Effector CD8-positive, alpha-beta T cell (primary cell): ENCODE measurements around the gene SH3BP1.

Experiments used
- DNase-seq: peaks from one replicate; lab custom pipeline; 2025; lab: John Stamatoyannopoulos, UW

SH3BP1 gene

DNA sequence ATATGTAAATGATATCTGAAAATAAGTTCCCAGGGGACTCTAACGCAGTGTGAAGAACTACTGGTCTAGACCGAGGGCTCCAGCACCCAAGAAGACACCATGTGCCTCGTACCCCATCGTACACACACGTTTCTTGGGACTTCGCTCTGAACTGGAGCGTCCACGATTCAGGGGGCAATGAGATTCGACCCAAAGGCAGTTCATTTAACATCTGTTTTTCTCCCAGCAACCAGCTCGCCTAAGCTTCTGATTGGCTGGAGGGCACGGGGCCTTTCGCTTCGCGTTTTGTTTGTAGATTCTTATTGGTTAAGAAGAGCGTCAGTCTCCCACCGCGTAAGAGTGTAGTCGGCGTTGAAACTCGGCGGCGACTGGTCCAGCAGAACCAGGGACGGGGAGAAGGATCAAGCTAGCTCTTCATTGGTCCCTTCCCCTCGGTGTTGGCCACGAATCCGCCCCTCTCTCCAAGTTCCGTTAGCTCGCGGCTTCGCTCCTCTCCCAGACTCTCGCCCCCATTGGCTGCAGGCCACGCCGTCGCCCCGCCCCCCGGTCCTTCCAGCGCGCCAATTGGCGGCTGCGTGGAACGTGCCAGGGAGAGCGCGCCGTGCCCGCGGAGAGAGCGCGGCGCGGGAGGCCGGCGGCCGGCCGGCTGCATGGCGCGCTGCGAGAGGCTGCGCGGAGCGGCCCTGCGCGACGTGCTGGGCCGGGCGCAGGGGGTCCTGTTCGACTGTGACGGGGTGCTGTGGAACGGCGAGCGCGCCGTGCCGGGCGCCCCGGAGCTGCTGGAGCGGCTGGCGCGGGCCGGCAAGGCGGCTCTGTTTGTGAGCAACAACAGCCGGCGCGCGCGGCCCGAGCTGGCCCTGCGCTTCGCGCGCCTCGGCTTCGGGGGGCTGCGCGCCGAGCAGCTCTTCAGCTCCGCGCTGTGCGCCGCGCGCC, 18.9 kb downstream of the SH3BP1 start, which contains the start of gene PDXP:
TSS of gene PDXP (plus strand) at position 591 of the 933 bp plus-strand sequence. CDS start at position 651, 60 bp downstream.
- peak; percentile 97 for DNase-seq

DNA sequence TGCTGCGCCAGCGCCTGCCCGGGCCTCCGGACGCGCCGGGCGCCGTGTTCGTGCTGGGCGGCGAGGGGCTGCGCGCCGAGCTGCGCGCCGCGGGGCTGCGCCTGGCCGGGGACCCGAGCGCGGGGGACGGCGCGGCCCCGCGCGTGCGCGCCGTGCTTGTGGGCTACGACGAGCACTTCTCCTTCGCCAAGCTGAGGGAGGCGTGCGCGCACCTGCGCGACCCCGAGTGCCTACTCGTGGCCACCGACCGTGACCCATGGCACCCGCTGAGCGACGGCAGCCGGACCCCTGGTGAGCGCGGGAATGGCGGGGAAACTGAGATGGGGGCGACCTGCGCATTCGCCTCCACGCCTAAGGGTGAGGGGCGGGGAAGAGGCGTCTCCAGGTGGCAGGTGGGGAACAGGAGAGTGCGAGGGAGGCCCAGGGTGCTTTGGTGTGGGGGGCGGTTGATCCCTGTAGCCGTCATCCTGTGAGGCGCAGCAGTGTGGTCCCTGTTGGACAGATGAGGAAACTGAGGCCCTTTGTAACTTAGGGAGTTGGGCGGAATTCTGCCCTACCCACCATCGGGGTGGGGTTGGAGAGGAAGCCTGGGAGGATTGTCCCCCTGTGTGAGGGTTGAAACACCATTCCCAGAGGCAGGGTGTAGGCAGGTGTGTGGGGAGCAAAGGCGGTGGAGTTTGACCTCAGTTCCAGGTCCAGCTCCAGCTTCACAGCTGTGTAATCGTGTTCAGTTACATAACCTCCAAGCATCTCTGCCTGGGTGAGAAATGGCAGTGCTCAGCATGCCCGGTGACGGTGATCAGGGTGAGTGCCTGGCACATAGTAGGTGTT, 19.8 kb downstream of the SH3BP1 start:
- no peak for DNase-seq

DNA sequence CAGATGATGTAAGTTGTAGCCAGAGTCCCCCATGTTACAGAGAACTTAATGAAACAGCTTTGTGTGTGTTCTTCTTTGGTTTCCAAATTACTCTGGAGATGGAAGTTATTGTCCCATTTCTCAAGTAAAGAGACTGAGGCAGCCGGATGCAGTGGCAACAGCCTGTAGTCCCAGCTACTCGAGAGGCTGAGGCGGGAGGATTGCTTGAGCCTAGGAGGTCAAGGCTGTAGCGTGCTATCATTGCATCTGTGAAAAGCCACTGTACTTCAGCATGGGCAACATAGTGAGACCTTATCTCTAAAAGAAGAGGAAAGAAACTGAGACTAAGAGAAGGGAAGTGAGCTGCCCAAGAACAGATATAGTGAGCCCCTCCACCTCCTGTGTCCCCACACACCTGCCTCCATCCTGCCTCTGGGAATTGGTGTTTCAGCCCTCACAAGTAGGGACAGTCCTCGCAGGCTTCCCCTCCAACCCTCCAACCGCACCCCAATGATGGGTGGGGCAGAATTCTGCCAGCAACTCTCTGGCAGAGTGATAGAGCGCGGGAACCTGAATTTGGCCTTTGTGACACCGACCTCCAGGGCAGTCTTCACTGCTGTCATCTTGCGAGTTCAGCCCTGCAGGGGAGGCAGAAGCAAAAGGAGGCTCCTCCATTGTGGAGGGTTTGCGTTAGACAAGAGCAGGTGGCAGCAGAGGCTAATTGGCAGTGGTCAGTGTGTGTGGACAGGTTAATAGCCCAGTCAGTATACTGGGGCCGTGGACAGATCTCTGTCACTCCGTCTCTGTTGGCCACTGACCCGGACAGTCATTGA, 20.6 kb downstream of the SH3BP1 start:
- no peak for DNase-seq

DNA sequence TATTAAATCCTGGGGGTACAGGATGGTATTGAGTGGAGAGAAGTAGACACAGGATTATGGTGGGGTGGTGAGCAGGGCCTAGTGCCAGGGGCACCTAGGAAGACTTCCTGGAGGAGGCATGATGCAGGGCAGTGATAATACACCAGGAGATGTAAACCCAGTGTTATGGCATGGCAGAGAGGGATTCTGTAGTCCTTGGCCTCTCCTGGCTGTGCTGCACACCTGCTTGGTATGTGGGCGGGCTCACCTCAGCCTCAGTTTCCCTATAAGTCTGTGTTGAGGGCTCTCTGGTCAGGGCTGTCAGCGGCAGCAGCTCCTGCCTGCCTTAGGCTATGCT, 21.2 kb downstream of the SH3BP1 start:
- DNase-seq, result no peak

DNA sequence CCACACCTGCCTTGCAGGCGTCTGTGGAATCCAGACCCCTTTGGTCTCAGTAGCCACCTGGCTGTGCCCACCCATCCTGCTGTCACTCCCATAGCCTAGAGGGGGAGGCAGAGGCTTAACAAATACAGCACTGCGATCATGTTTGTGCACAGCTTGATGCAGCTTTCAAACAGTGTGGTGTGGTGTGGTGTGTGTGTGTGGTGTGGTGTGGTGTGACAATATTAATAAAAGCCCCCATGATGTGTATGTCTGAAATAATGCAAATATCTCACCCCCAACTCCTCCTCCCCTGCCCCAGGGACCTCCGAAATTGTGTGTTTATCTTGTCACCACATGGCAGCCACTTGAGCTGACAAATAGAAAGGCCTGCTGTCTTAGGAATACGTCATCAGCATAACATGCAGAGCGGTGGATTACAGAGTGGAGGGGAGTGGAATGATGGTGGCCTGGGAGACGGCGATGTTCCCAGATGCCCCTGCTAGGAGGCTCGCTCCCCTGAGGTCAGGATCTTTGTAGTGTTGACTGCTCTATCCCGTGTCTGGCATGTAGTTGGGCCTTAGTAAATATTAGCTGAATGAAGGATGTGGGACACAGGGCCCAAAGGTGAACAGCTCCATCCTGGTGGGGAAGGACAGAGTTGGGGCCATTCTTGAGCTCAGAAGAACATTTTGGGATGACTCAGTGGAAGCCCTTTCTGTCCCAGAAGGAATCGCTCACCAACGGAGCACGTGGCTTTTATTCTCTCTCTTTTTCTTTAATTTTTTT, 21.9 kb downstream of the SH3BP1 start:
- no peak for DNase-seq

DNA sequence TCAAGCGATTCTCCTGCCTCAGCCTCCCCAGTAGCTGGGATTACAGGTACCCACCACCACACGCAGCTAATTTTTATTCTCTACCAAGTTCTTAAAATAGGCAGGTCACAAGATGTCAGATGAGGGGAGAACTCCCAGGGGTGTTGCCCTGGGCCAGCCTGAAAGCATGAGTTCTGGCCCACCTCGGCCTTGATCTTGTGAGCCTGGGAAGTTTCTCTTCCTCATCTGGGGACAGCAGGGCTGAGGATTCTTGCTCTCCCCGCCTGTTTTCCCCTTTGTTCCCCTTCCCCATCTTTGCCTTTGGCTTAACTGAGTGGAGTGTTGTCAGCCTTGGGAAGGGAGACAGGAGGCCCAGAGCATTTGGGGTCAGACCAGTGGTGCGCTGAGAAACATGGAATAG, 22.6 kb downstream of the SH3BP1 start:
- no peak for DNase-seq

DNA sequence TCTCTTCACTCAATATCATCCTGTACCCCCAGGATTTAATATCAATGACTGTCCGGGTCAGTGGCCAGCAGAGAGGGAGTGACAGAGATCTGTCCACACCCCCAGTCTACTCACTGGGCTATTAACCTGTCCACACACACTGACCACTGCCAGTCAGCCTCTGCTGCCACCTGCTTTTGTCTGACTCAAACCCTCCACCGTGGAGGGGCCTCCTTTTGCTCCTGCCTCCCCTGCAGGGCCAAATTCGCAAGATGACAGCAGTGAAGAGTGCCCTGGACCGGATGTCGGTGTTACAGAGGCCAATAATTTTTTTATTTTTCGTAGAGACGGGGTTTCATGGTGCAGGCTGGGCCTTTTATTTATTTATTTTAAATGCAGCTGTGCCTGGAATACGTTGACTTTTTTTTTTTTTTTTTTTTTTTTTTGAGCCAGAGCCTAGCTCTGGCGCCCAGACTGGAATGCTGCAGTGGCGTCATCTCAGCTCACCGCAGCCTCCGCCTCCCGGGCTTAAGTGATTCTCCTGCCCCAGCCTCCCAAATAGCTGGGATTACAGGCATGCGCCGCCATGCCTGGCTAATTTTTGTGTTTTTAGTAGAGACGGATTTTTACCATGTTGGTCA, 24.2 kb downstream of the SH3BP1 start:
- no peak for DNase-seq

DNA sequence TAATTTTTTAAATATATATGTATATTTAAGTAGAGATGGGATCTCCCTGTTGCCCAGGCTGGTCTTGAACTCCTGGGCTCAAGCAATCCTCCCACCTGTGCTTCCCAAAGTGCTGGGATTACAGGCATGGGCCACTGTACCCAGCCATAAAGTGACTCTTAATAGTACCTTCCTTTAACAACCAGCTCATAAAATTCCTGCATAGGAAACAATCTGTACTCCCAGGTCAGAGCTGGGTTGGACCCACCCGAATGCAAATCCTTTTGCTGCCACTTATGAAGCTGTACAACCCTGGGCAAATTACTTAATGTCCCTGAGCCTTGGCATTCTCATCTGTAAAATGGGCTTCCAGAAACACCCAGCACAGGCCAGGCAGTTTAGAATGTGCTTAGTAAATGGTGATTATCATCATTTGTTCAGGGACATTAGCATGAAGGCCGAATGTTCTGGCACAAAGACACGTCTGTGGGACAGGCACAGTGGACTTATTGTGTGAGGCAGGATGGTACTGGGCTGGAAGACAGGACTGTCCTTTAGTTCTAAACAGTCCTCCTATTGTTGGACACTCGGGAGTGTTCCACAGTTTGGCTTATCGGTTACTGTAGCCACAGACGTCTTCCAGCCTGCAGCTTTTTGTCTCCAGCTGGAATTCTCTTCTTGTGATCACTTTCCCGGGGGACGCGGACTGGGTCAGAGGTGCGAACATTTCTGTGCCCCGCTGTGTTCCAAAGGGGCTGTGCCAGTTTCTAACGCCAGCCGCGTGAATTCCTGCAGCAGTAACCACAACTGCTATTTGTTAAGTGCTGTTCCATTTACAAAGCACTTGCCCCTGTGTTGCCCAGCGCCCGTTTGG, 25.0 kb downstream of the SH3BP1 start:
- DNase-seq, result no peak

DNA sequence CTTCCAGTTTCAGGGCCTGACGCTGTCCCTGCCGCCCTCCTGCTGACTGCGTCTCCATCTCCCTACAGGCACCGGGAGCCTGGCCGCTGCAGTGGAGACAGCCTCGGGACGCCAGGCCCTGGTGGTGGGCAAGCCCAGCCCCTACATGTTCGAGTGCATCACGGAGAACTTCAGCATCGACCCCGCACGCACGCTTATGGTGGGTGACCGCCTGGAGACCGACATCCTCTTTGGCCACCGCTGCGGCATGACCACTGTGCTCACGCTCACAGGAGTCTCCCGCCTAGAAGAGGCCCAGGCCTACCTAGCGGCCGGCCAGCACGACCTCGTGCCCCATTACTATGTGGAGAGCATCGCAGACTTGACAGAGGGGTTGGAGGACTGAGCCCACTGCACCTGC, 26.0 kb downstream of the SH3BP1 start:
- no peak for DNase-seq

DNA sequence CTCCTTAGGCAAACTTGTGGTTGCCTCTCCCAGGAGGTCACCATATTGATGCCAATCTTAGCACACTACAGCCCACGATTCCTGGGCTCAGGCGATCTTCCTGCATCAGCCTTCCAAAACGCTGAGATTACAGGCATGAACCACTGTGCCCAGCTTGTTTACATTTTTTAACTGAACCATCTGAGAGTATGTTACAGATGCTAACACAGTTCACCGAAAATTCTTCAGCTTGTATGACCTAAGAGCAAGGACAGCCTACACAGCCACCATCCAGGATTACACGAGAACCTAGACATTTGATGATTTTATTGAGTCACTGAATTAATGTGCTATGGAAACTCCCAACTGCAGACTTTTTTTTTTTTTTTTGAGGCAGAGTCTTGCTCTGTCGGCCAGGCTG, 30.1 kb downstream of the SH3BP1 start:
- no peak for DNase-seq

DNA sequence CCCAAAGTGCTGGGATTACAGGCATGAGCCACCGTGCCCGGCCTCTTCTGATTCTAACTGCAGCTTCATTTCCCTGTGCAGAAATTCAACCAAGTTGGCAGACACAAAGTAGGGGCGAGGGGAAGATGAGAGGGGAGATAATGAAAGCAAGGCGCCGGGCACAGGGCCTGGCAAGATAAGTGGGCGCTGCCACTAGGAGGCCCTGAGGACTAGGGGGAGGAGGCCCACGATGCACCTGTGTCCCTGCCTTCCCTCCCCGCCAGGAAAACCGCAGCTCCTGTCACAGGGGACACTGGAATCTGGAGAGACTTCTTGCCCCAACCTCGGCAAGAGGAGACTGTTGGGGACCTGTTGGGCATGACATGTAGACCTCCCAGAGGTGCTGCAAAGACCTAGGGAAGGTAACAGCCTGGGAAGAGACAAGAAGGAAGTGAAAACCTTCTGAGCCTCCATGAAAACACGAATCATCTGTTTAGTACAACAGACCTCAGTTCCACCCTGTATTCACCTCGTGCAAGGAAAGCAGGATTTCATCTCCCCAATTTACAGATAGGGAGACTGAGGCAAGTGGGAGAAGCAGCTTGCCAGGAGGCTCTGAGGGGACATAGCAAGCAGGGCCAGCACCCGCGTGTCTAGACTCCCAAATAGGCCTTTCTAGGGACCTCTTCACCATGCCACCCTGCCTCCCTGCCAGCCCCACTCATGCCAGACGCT, 32.9 kb downstream of the SH3BP1 start:
- peak; percentile 20 for DNase-seq

DNA sequence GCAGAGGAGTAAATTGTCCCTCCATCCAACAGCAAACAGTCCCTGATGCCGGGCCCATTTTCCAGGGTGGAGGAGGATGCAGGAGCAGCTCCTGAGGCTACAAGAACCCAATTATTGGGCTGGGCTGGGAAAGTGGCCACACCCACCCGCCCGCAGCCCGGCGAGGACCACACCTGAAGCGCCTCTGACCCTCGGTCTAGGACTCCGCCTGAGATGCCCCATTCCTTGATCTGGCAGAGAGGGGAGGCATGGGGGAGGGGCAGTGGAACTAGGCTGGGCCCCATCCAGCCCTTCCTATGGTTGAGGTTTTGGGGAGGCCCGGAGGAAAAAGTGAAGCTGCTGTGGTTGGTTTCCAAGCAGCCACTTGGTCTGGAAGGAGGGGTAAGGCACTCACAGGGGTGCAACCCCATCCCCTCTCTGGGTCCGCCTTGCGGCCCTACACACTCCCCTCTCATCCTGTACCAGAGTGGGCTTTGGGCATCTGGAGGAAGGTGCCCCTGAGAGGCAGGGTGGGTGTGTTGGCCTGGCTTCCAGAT, 33.5 kb downstream of the SH3BP1 start:
- no peak for DNase-seq

DNA sequence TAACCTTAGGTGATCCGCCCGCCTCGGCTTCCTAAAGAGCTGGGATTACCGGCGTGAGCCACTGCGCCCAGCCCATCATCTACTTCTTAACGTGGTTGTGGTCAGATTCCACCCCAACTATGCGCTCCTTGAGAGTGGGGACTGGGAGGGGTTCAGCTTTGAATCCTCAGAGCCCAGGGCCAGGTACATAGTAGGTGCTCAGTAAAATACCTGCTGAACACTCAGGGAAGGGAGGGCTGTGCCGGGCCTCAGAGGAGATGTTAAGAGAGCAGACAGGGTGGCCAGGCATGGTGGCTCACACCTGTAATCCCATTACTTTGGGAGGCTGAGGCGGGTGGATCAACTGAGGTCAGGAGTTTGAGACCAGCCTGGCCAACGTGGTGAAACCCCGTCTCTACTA, 34.8 kb downstream of the SH3BP1 start:
- DNase-seq, result no peak

DNA sequence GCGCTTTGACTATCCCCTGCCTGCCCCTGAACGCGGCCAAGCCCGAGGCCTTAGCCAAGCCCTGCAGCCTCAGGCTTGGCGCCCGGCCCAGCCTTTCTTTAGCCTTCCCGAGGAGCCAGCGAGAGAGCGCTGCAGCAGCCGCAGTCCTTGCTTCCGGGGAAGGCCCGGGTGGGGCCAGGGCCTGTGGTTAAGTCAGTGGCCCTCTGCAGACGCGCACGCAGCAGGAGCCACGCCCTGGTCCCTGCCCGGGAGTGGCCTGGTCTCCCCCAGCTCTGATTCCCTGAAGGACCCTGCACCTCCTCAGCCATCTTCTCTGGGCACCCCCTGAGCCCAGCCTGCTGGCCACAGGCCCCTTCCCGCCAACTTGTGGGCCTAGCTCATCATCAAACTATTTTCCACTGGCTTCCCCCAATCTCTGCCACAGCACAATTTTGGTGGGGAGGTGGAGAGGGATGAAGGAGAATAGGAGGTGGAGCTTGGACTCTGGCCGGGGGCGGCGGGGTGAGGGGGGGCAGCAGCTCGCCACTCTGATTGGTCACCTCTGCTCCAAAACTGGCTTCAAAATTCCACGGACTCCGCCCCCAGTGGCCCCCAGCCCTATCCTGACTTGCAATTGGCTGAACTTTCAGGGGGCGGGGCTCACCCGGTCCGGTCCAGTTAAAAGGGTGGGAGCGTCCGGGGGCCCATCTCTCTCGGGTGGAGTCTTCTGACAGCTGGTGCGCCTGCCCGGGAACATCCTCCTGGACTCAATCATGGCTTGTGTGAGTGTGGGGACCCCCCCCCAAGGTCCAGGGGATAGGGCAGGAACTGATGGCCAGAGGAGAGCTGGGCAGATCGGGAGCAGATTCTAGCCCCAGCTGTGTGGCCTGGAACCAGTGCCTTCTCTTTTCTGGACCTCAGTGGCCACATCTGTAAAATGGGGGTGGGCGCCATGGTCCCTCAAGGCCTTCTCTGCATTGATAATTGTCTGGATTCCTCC, 35.8 kb downstream of the SH3BP1 start, which contains the start of gene LGALS1:
TSS of gene LGALS1 (plus strand) at position 686 of the 979 bp plus-strand sequence. CDS start at position 753, 67 bp downstream.
- peak; percentile 22 for DNase-seq

DNA sequence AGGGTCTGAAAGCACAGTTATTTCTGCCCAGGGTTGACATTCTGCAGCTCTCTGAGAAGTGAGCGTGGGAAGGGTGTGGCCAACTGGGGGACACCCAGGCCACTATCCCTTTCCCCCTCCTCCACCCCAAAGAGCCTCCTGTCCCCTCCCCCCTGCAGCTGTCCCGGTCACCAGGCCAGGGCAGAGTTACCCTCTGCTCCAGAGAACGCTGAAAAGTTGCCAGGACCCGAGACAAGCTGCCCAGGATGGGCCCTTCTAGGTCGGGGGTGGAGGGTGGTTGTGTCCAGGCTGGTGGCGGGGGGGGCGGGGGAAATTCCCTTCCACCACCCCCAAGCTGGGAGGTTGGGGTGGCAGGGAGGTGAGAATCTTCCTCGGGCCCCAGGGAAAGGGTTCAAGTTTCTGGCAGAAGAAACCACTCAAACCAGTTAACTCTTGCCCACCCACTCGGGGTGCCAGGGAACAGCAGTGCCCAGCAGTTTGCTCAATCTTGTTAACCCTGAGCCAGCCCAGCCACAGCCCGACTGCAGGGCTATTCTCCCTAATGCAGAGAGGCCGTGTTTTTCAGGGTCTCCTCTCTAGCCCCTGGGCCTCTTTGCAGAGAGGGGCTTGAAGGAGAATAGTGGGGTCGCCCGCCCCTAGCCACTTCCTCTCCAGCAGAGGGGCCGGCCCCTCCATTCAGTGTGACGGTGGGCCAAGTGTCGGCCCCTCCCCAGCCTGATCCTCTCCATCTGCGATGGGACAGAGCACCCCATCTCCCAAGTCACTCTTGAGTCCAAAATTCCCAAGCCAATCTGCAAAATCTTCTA, 36.7 kb downstream of the SH3BP1 start:
- peak; percentile 12 for DNase-seq

DNA sequence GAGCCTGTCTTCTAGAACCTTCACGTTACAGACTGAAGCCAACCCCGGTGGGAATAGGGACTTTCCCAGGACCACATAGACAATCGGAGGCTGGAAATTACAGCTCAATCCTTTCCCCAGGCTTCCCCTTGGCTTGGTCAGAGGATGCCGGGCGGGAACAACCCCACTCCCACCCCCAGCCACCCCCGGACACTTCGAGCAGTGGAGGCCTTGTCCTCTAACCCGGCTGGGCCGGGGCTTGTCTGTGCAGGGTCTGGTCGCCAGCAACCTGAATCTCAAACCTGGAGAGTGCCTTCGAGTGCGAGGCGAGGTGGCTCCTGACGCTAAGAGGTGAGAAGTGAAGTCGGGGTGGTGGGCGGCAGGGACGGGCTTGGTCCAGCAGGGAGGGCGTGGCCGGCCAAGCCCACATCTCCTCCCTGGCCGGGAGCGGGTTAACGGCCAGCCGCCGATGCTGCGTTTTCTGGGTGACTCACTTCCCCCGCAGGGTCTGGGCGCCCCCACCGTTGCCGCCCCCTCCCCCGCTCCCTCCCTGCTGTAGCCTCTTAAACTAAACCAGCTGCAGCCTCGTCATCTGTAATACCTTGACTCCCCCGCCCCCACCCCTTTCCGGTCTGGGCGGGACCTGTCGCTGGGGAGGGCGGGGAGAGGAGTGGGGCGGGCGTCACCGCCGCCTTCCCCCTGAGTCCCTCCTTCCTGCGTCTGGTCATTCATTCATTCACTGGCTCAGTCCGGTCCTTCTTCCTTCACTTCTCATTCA, 37.4 kb downstream of the SH3BP1 start:
- DNase-seq, result peak; percentile 88
